Body of pancreas (tissue), 4 donors: Measurements from ENCODE around the gene SHF.

ENCODE experiments used
- POLR2A ChIP-seq, 3 donors: fragments of 450-650 bp; IDR thresholded peaks; one replicate each; pipeline ENCODE4 v1.6.1; 2016; ENCODE audit warnings: antibody characterized with exemption in 3 of 3, mild to moderate bottlenecking in 2 of 3
- TF ChIP-seq, protein P1 (sequence below), 7 experiments: fragments of 450-650 bp in 4 of 7; fragments of 200-600 bp in 3 of 7; sonication (generic) in 3 of 7; IDR thresholded peaks; one replicate each; pipeline ENCODE4 v1.5.1; 2016 to 2019; ENCODE audit warnings: antibody characterized with exemption in 7 of 7

DNA sequence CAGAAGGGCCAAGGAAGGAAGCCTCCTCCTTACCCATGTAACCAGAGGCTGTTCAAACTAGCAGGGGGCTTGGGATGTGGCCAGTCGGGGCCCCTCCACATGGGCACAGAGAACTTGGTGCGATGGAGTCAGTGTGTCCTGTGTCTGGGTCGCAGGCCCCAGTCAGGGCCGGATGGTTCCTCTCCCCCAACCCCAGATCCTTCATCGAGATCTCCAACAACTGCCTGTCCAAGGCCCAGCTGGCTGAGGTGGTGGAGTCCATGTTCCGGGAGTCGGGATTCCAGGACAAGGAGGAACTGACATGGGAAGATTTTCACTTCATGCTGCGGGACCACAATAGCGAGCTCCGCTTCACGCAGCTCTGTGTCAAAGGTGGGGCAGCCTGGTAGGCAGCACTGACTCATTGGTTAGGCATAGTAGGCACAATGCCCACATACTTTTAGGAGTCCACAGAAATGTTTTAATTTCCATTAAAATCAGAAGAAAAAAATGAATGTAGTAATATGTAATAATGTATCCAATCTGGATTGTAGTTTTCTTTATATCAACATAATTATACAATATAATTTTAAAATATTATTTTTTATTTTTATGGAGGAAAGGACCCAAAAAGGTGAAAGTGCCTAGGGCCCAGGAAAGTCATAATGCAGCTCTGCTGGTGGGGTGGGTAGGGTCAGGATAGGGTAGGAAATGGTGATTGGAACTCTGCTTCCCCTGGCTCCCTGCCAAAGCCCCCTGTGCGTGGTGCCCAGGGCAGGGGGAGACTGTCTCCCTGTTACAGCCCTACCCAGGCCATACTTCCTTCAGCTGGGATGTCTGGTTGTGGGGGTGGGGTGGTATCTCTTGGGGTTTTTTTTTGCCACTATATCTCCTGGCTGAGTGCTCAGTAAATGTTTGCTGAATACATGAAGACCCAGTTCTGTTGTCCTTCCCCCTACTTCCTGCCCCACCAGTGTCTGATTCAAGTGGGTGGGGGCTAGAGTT is 39.4 kb downstream of the SHF start:
- TF ChIP-seq, protein P1, sequence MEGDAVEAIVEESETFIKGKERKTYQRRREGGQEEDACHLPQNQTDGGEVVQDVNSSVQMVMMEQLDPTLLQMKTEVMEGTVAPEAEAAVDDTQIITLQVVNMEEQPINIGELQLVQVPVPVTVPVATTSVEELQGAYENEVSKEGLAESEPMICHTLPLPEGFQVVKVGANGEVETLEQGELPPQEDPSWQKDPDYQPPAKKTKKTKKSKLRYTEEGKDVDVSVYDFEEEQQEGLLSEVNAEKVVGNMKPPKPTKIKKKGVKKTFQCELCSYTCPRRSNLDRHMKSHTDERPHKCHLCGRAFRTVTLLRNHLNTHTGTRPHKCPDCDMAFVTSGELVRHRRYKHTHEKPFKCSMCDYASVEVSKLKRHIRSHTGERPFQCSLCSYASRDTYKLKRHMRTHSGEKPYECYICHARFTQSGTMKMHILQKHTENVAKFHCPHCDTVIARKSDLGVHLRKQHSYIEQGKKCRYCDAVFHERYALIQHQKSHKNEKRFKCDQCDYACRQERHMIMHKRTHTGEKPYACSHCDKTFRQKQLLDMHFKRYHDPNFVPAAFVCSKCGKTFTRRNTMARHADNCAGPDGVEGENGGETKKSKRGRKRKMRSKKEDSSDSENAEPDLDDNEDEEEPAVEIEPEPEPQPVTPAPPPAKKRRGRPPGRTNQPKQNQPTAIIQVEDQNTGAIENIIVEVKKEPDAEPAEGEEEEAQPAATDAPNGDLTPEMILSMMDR (IDR thresholded peaks at IDR 0.05) = no peak
- TF ChIP-seq POLR2A (IDR thresholded peaks at IDR 0.05) = no peak
